Large intestine (tissue), 3 donors: ENCODE data around the gene SLC22A23. TPM values are rescaled to one million over a fixed set of nuclear protein-coding genes. Genes with fewer than 3 reads are reported as not detected.

ENCODE experiments used
- DNase-seq, 2 donors: peaks; one replicate each; pipeline versions ENCODE4 v3.0.0 to v3.0.0-alpha.2; 2013
- H3K27ac ChIP-seq: one replicate; pipeline ENCODE4 v1.5.1; 2013; ENCODE audit warnings: low read length
- H3K27me3 ChIP-seq: 2 replicates; pipeline ENCODE4 v1.6.1; 2013; ENCODE audit warnings: low read length; ENCODE audit not compliant: control insufficient read depth, insufficient read depth
- H3K36me3 ChIP-seq: 2 replicates; pipeline ENCODE4 v1.6.1; 2013; ENCODE audit warnings: low read length; ENCODE audit not compliant: control insufficient read depth, insufficient read depth
- H3K4me1 ChIP-seq: one replicate; pipeline ENCODE4 v1.6.1; 2013; ENCODE audit warnings: low read length; ENCODE audit not compliant: control insufficient read depth, insufficient read depth
- H3K4me3 ChIP-seq: one replicate; pipeline ENCODE4 v1.5.1; 2013; ENCODE audit warnings: low read length
- H3K9me3 ChIP-seq: one replicate; pipeline ENCODE4 v1.6.1; 2013; ENCODE audit warnings: mild to moderate bottlenecking, low read depth, low read length, moderate library complexity; ENCODE audit not compliant: control insufficient read depth
- WGBS: methylation state at CpG from one replicate; pipeline ENCODE4 v1.1.5; 2013; ENCODE audit warnings: low lambda C conversion rate; ENCODE audit not compliant: insufficient coverage; 5-methylcytosine and 5-hydroxymethylcytosine counted together
- polyA plus RNA-seq: library from polyadenylated mRNA; unstranded; fragments of 120-200 nt; gene quantifications from one replicate; pipeline ENCODE4 v1.2.1, GENCODE V29; 2013

Gene SLC22A23
- polyA plus RNA-seq, 1 donor: 34.7 TPM

DNA sequence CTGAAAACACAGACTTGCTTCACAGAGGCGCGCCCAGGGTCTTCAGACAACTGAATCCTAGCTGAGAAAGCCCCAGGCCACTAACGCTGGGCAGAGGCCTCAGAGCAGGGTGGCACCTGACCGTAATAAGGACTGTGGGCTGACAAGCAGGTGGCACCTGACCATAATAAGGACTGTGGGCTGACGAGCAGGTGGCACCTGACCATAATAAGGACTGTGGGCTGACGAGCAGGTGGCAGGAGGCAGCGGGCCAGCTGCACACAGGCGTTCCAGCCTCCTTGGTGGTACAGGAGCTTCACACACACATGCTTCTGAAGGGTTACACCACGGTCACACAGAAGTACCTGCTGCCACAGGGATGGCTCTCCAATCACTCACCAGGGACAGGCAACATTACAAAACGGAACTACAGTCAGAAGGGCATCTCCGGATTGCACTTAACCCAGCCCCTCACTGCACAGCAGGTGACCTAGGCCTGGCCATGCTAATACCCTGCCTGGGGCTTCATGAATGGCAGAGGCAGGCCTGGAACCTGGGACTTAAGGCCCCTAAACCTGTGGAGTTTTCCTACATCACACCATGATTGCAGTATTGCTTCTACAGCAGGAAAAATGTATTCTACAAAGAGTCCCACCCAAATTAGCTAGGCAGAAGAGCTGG lies 147.3 kb downstream of the SLC22A23 start:
- WGBS: no CpG with 5 or more reads among the region's 11 CpGs

DNA sequence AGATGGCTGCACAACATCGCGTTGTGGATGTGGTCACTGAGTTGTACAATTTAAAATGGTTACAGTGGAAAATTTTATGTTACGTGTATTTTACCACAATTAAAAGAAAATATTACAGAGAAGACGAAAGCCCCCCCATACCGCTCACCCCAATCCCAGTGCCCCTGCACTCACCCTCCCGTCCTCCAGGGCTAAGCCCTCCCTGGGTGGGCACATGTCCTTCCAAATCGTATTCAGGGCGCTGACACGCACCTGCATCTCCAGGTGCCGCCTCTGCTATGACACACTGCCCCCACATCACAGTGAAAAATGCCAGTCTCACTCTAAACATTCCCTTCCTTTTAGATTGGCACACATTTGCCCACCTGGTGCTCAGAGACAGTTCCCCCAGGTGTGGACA lies 148.7 kb downstream of the SLC22A23 start:
- 80% methylated on average over 3 of the region's 10 CpGs for WGBS
- Histone ChIP-seq H3K27ac (no peak overlapping the region), H3K36me3 (peaks cover 15% of the 10 kb centered on the region), H3K4me3 (no peak overlapping the region), H3K4me1 (no peaks in the 10 kb centered on the region), H3K27me3 (no peaks in the 10 kb centered on the region), H3K9me3 (no peaks in the 10 kb centered on the region)
- DNase-seq: no peak

More for the DNA sequence above, 147.3 kb downstream of the SLC22A23 start:
- Histone ChIP-seq H3K27ac (no peak overlapping the region), H3K9me3 (no peaks in the 10 kb centered on the region), H3K36me3 (peaks cover 15% of the 10 kb centered on the region), H3K27me3 (no peaks in the 10 kb centered on the region), H3K4me1 (no peaks in the 10 kb centered on the region), H3K4me3 (no peak overlapping the region)
- no peak for DNase-seq

DNA sequence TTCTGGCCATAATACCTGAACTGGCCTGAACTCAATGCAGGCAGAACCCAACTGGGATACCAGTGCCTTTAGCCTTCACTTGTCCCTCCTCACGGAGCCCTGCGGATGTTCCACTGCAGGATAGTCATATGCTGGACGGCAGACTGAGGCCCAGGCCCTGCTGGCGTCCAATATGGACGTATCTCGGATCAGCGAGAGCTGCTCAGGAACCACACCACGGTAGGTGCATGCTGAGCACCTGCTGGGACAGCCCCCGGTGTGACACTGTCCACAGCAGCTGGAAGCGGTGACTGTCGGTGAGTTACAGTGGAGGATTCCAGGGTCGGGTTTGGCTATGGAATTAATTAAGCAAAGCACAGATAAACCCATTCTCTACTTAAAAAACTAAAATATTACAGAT lies 149.4 kb downstream of the SLC22A23 start:
- Histone ChIP-seq H3K9me3 (no peaks in the 10 kb centered on the region), H3K36me3 (peaks cover 15% of the 10 kb centered on the region), H3K4me1 (no peaks in the 10 kb centered on the region), H3K27ac (no peak overlapping the region), H3K27me3 (no peaks in the 10 kb centered on the region), H3K4me3 (no peak overlapping the region)
- WGBS: no CpG with 5 or more reads among the region's 12 CpGs
- no peak for DNase-seq

DNA sequence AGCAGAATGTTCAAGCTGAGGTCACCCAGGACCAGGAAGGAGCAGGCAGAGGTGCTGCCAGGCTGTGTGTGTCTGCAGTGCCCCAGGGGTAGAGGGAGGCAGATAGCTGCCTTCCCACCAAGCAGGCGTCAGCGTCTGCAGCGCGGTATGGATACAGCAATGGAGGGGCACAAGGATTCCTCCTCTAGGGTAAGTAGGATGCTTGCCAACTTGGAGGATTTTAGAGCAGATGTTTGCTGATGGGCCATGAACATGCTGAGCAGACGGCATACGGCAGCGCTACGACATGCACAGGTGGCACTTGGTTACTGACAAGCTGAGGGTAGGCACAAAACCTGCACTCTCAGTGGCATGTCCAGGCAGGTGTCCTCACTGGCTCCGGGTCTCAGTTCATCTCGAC lies 150.0 kb downstream of the SLC22A23 start:
- Histone ChIP-seq H3K9me3 (no peaks in the 10 kb centered on the region), H3K4me3 (no peak overlapping the region), H3K36me3 (peaks cover 15% of the 10 kb centered on the region), H3K27me3 (no peaks in the 10 kb centered on the region), H3K27ac (no peak overlapping the region), H3K4me1 (no peaks in the 10 kb centered on the region)
- WGBS: 96% methylated on average over 4 of the region's 10 CpGs
- DNase-seq: no peak

DNA sequence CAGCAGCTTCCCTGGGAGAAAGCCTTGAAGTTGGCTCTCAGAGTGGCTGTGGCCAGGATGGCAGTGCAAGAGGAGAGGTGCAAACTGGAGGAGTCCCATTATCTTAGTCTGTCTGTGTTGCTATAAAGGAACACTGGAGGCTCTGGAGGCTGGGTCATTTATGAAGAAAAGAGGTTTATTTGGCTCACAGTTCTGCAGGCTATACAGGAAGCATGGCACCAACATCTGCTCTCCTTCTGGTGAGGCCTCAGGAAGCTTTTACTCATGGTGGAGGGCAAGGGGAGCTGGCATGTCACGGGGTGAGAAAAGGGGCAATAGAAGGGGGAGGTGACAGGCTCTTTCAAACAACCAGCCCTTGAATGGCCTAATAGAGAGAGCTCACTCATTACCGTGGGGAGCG lies 151.0 kb downstream of the SLC22A23 start:
- Histone ChIP-seq H3K36me3 (peaks cover 15% of the 10 kb centered on the region), H3K4me3 (no peak overlapping the region), H3K27me3 (no peaks in the 10 kb centered on the region), H3K9me3 (no peaks in the 10 kb centered on the region), H3K4me1 (no peaks in the 10 kb centered on the region), H3K27ac (no peak overlapping the region)
- no CpG with 5 or more reads among the region's 3 CpGs for WGBS
- DNase-seq: no peak

DNA sequence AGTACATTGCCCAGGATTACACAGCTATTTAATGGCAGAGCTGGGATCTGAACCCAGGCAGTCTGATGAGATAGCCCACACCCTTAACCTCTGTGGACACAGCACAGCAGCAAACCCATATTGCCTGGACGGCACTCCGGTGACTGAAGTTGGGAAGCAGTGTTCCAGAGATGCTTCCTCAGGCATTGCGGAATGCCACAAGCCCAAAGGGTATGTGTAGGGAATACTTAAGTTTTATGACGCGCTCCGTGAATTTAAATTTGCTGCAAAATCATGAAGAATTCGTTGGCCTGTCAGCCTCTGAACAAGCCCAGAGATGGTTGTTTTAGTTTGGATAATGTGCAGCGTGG lies 151.7 kb downstream of the SLC22A23 start:
- no peak overlapping the region for H3K27ac ChIP-seq
- no peaks in the 10 kb centered on the region for H3K9me3 ChIP-seq
- H3K4me1 ChIP-seq: no peaks in the 10 kb centered on the region
- H3K27me3 ChIP-seq: no peaks in the 10 kb centered on the region
- 80% methylated on average over 1 of the region's 8 CpGs for WGBS
- peaks cover 17% of the 10 kb centered on the region for H3K36me3 ChIP-seq
- H3K4me3 ChIP-seq: no peak overlapping the region
- no peak for DNase-seq

DNA sequence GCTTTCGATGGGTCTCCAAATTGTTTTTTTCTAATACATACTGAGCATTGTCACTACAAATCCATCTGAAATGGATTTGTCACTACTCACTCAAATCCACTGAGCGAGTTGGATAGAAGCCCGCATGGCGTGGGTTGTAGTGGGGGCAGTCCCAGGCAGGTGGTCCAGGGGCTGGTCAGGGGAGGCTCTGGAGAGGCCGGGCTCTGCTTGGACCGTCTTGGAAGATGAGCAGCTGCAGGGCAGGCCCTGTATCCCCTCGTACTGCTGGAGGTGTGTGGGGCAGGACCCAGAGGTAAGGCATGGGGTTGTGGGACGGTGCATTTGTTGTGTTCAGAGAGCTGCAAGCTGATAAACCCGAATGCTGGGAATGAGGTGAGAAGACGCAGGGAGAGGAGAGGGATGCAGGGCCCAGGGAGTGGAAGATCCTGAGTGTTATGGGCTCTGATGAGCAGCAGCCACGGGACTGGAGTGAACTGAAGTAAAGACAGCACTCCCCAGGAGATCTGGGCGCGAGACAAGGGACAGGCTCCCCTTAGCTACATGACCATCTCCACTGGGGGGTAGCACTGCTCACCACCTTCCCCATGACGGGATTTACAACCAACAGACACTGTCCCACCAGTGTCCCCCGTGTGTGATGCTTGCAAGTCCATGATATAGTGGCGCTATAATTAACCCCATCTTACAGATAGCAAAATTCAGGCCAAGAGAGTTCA lies 152.2 kb downstream of the SLC22A23 start:
- Histone ChIP-seq H3K4me3 (no peak overlapping the region), H3K9me3 (no peaks in the 10 kb centered on the region), H3K4me1 (no peaks in the 10 kb centered on the region), H3K27ac (no peak overlapping the region), H3K27me3 (no peaks in the 10 kb centered on the region), H3K36me3 (peaks cover 17% of the 10 kb centered on the region)
- no peak for DNase-seq
- 80% methylated on average over 1 of the region's 16 CpGs for WGBS

DNA sequence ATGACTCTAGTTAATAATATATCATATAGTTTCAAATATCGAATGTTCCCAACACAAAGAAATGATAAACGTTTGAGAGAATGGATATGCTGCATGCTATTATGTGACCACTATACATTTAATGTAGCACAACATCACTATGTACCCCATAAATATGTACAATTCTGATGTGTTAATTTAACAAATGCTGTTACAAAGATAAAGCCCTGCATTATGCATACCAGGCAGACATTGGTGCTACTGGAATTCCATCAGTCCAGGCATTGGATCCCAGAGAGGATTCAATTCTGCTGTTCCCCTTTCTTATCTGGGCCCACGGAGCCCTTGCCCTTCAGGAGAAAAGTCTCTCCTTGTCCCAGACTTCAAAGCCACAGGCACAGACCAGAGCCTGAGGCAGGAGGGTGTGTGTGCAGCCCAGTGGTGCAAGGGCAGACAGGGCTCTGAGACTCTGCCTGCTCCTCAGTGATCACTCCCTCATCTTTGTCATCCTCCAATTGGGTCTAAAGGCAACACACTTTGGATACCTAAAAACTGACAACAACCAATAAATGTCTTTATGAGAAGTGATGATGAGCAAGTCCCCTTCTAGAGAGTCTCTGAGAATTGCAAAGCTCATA lies 152.9 kb downstream of the SLC22A23 start:
- H3K36me3 ChIP-seq: peaks cover 17% of the 10 kb centered on the region
- H3K9me3 ChIP-seq: no peaks in the 10 kb centered on the region
- H3K4me1 ChIP-seq: no peaks in the 10 kb centered on the region
- no peak overlapping the region for H3K4me3 ChIP-seq
- 80% methylated on average over 1 of the region's 3 CpGs for WGBS
- DNase-seq: no peak
- H3K27me3 ChIP-seq: no peaks in the 10 kb centered on the region
- no peak overlapping the region for H3K27ac ChIP-seq

DNA sequence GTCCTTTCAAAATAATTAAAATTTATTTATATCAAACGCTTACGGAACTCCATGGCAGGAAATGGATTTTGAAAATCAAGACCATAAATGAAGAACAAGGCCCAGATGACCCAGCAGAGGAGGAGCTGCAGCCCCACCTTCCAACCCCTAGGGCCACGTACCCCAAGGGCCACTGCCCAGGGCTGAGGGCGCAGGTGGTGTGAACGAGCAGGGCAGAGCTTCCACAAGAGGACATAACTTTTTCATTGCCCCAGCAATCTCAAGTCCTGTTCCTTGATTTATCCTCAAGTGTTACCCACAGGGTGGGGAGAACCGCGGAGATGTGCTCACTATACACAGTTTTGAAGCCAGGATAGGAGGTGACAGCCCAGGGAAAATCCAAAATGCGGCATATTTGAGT lies 155.3 kb downstream of the SLC22A23 start:
- H3K9me3 ChIP-seq: no peaks in the 10 kb centered on the region
- H3K27me3 ChIP-seq: no peaks in the 10 kb centered on the region
- WGBS: 100% methylated on average over 2 of the region's 8 CpGs
- no peak overlapping the region for H3K27ac ChIP-seq
- no peaks in the 10 kb centered on the region for H3K4me1 ChIP-seq
- H3K4me3 ChIP-seq: no peak overlapping the region
- no peak for DNase-seq
- H3K36me3 ChIP-seq: peaks cover 23% of the 10 kb centered on the region

DNA sequence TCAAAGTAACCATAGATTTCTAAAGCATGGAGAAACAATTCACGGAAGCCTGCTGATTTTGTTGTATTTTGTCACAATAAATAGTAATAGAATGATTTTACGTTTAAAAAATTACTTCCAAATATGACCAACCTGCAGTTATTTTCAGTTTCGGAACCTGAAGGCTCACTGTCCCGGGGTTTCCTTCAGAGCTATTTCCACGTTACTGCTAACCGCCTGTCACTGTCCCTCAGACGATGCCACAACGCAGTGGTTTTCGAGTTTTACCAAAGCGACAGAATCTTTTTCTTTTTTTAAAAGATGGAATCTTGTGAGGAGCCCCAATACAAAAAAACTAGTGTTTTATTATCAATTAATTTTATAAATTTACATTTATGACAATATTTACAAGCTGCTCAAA lies 157.6 kb downstream of the SLC22A23 start:
- peaks cover 26% of the 10 kb centered on the region for H3K36me3 ChIP-seq
- peaks cover 5% of the 10 kb centered on the region for H3K4me1 ChIP-seq
- WGBS: 100% methylated on average over 3 of the region's 10 CpGs
- no peak for DNase-seq
- no peak overlapping the region for H3K4me3 ChIP-seq
- no peak overlapping the region for H3K27ac ChIP-seq
- H3K9me3 ChIP-seq: no peaks in the 10 kb centered on the region
- H3K27me3 ChIP-seq: no peaks in the 10 kb centered on the region
